GM20000 (cell line): Measurements from ENCODE around the gene THOC7.

ENCODE experiments used
- DNase-seq: peaks from one replicate; pipeline ENCODE4 v3.0.0; 2012; ENCODE audit warnings: low spot score
- CTCF ChIP-seq: IDR thresholded peaks from 2 replicates; pipeline ENCODE4 v1.5.1; 2012; ENCODE audit warnings: mild to moderate bottlenecking, control low read depth; ENCODE audit errors: extremely low read depth, missing control alignments

Gene THOC7

DNA sequence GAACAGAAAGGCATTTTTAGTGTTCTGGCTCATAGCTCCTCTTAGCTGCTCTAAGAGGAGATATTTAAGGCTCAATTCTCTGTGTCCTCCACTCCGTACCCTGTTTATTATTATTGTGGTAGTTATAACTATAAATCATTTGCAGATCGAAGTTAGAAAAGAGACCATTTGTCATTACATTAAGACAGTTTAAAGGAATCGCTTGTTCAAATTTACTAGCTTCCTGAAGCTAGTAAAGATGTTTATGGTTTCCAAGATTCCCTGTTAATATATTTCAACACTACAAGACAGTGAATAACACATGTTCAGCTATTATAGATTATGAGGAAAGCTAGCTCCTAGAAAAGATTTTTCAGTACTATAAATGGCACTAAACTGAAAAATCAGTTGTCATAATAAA, 12.7 kb upstream of the THOC7 start:
- TF ChIP-seq CTCF: no peak
- DNase-seq: no peak

DNA sequence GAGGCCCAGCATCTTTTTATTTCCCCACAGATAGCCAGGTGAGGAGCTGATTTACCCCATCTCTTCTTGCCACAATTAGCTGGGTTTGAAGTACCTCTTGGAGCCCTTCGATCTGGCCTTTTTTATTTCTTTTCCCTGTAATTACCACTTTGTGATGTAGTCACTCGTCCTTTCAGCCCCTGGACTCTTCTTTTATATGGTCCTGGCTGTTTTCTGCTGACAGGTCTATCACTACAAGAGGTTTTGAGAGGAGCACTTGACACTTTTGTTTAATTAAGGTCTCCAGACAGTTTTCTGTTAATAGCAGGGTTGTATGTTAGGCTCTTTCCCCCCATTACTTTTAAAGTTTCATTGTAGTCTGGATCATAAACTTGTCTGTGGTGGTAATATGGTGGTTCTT, 11.9 kb upstream of the THOC7 start:
- no peak for DNase-seq
- no peak for TF ChIP-seq CTCF

- no peak for TF ChIP-seq CTCF
- DNase-seq: no peak
Observed at GRCh38 chr3:63874769-63875168, 11.2 kb upstream of the THOC7 start.

GRCh38 chr3:63872135-63872924, 8.7 kb upstream of the THOC7 start:
- no peak for DNase-seq
- no peak for TF ChIP-seq CTCF

DNA sequence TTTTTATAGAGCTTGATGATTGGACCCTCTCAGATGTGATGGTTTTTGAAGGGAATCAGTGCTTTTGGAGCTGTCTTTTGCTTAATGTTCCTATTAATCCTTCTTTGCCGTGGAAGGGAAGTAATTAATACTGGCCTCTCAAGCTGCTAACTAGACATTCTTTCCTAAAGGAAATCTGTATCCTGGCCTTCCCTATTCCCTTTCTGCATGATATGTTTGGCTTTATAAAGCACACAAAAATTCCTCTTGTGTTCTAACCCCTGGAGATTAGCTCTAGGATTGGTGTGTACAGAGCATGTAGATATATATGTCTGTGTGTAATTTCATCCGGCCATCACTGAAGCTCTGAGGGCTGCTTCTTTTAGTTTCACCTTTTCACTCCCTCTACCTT, 7.0 kb upstream of the THOC7 start:
- TF ChIP-seq CTCF: no peak
- DNase-seq: no peak

GRCh38 chr3:63869940-63870614, 6.5 kb upstream of the THOC7 start:
- DNase-seq: no peak
- TF ChIP-seq CTCF: no peak

DNA sequence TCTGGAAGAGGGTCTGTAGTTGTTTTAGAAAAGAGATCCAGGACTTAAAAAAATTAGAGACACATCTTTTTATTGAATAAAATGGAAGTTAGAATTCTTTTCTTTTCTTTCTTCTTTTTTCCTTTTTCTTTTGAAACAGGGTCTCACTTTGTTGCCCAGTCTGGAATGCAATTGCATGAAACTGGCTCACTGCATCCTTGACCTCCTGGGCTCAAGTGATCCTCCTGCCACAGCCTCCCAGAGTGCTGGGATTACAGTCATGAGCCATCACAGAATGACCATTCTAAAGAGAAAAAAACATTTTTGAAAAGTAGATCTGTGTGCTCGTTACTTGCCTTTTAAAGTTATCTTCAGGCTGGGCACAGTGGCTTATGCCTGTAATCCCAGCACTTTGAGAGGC, 3.6 kb upstream of the THOC7 start:
- TF ChIP-seq CTCF: no peak

More for the DNA sequence above, 3.6 kb upstream of the THOC7 start:
- no peak for DNase-seq
